GM23248 (cell line): ENCODE data around the gene OLFM3. TPM values are rescaled to one million over a fixed set of nuclear protein-coding genes. Genes with fewer than 3 reads are reported as not detected.

ENCODE experiments used
- DNase-seq: peaks from one replicate; pipeline ENCODE4 v3.0.0-alpha.2; 2015
- H2AFZ ChIP-seq: fragments of 200-600 bp; sonication (generic); 2 replicates; pipeline ENCODE4 v1.6.1; 2016; ENCODE audit warnings: antibody characterized with exemption
- H3F3A ChIP-seq: fragments of 200-600 bp; sonication (generic); 2 replicates; pipeline ENCODE4 v1.6.1; 2016; ENCODE audit warnings: mild to moderate bottlenecking, antibody characterized with exemption, mixed run types; ENCODE audit not compliant: insufficient read depth
- H3K27ac ChIP-seq: fragments of 200-600 bp; sonication (generic); 2 replicates; pipeline ENCODE4 v1.5.1; 2016; ENCODE audit warnings: mild to moderate bottlenecking
- H3K27me3 ChIP-seq: fragments of 200-600 bp; sonication (generic); replicated peaks from 2 replicates; pipeline ENCODE4 v1.6.1; 2016; ENCODE audit warnings: mild to moderate bottlenecking; ENCODE audit not compliant: insufficient read depth
- H3K36me3 ChIP-seq: fragments of 200-600 bp; sonication (generic); 2 replicates; pipeline ENCODE4 v1.6.1; 2016; ENCODE audit warnings: low read depth, mild to moderate bottlenecking
- H3K4me1 ChIP-seq: fragments of 200-600 bp; sonication (generic); 2 replicates; pipeline ENCODE4 v1.6.1; 2016; ENCODE audit warnings: mild to moderate bottlenecking; ENCODE audit not compliant: insufficient read depth
- H3K4me2 ChIP-seq: fragments of 200-600 bp; sonication (generic); one replicate; pipeline ENCODE4 v1.6.1; 2016; ENCODE audit warnings: mild to moderate bottlenecking; ENCODE audit not compliant: unreplicated experiment
- H3K4me3 ChIP-seq: fragments of 200-600 bp; sonication (generic); 2 replicates; pipeline ENCODE4 v1.5.1; 2016; ENCODE audit warnings: mild to moderate bottlenecking
- H3K79me2 ChIP-seq: fragments of 200-600 bp; sonication (generic); 2 replicates; pipeline ENCODE4 v1.6.1; 2016; ENCODE audit warnings: mild to moderate bottlenecking; ENCODE audit not compliant: insufficient read depth
- H3K9ac ChIP-seq: fragments of 200-600 bp; sonication (generic); 2 replicates; pipeline ENCODE4 v1.6.1; 2016; ENCODE audit warnings: mild to moderate bottlenecking
- H3K9me2 ChIP-seq: fragments of 200-600 bp; sonication (generic); 2 replicates; pipeline ENCODE4 v1.6.1; 2016; ENCODE audit warnings: mixed run types, mild to moderate bottlenecking, moderate library complexity; ENCODE audit not compliant: insufficient read depth
- H3K9me3 ChIP-seq: fragments of 200-600 bp; sonication (generic); one replicate; pipeline ENCODE4 v1.6.1; 2017; ENCODE audit warnings: low read depth
- H4K20me1 ChIP-seq: fragments of 200-600 bp; sonication (generic); 2 replicates; pipeline ENCODE4 v1.6.0; 2016; ENCODE audit not compliant: insufficient read depth
- EZH2 ChIP-seq: fragments of 200-600 bp; sonication (generic); IDR thresholded peaks from 2 replicates; pipeline ENCODE4 v1.6.1; 2018; ENCODE audit warnings: antibody characterized with exemption, mild to moderate bottlenecking; ENCODE audit not compliant: insufficient read depth, poor library complexity, severe bottlenecking
- EZH2phosphoT487 ChIP-seq: fragments of 200-600 bp; sonication (generic); IDR thresholded peaks from 2 replicates; pipeline ENCODE4 v1.6.1; 2018; ENCODE audit warnings: antibody characterized with exemption, moderate library complexity, mild to moderate bottlenecking, low read depth; ENCODE audit not compliant: insufficient read depth
- WGBS, 2 experiments: methylation state at CpG; one replicate each; pipeline ENCODE4 v1.1.6; 2015 to 2017; ENCODE audit warnings: low lambda C conversion rate in 2 of 2, low coverage in 1 of 2; ENCODE audit errors: missing lambda C conversion rate in 2 of 2; 5-methylcytosine and 5-hydroxymethylcytosine counted together
- in situ Hi-C: fragments of 300-500 bp; cut with MboI; formaldehyde crosslinking; loops from 2 replicates; pipeline ENCODE4 v1.15.0; 2020
- polyA plus RNA-seq: library from polyadenylated mRNA; unstranded; fragments of >200 nt; fragmentation: Nextera tagmentation; extraction: Ambion mirVana; gene quantifications from 2 replicates; pipeline ENCODE4 v1.2.1, GENCODE V29; 2016
- total RNA-seq: library from RNA; depleted of rRNA; stranded (reverse); fragments of >200 nt; shearing (Covaris generic); gene quantifications from 2 replicates; pipeline ENCODE4 v1.2.3, GENCODE V29; 2014; rRNA removed

Gene OLFM3
- total RNA-seq = not detected in 2 replicates
- not detected in 2 replicates for polyA plus RNA-seq

- WGBS, 2 experiments = 3 to 5% methylated on average over 24 of the region's 24 CpGs
- Histone ChIP-seq H2AFZ (no peak within 1 kb of the TSS), H3K36me3 (no peaks in the 10 kb centered on the region), H3K27ac (no peak within 1 kb of the TSS), H3K4me2 (no peak within 1 kb of the TSS), H3K9me2 (no peaks in the 10 kb centered on the region), H3K4me3 (no peak within 1 kb of the TSS), H4K20me1 (no peaks in the 10 kb centered on the region), H3K79me2 (no peaks in the 10 kb centered on the region), H3K4me1 (no peaks in the 10 kb centered on the region), H3K27me3 (no peaks in the 10 kb centered on the region), H3K9ac (no peak within 1 kb of the TSS), H3K9me3 (no peaks in the 10 kb centered on the region), H3F3A (no peaks in the 10 kb centered on the region)
- DNase-seq = peak; percentile 21
- in situ Hi-C loops = no loop called here
- TF ChIP-seq EZH2 (no peak), EZH2phosphoT487 (no peak)
Observed at GRCh38 chr1:101996825-101997465, at the start of gene OLFM3. OLFM3 (minus strand) TSS chr1:101996926.

- no peaks in the 10 kb centered on the region for H3K9me2 ChIP-seq
- no peaks in the 10 kb centered on the region for H3K79me2 ChIP-seq
- no peaks in the 10 kb centered on the region for H3K9me3 ChIP-seq
- 39 to 40% methylated on average over 2 of the region's 2 CpGs for WGBS, 2 experiments
- H3F3A ChIP-seq = no peaks in the 10 kb centered on the region
- H3K9ac ChIP-seq = no peak overlapping the region
- H3K4me1 ChIP-seq = no peaks in the 10 kb centered on the region
- no peaks in the 10 kb centered on the region for H4K20me1 ChIP-seq
- H3K36me3 ChIP-seq = no peaks in the 10 kb centered on the region
- no peak for DNase-seq
- H3K4me2 ChIP-seq = no peak overlapping the region
- no peaks in the 10 kb centered on the region for H3K27me3 ChIP-seq
- TF ChIP-seq EZH2 (no peak), EZH2phosphoT487 (no peak)
- no peak overlapping the region for H2AFZ ChIP-seq
- no peak overlapping the region for H3K4me3 ChIP-seq
- in situ Hi-C loops = no loop called here
- H3K27ac ChIP-seq = no peak overlapping the region
Observed at GRCh38 chr1:102045752-102046151, 49.0 kb upstream of the OLFM3 start.

GRCh38 chr1:102032534-102032933, 35.8 kb upstream of the OLFM3 start:
- in situ Hi-C loops = no loop called here
- no peak for TF ChIP-seq EZH2
- no peak for TF ChIP-seq EZH2phosphoT487
- Histone ChIP-seq H2AFZ (no peak overlapping the region), H3K4me1 (no peaks in the 10 kb centered on the region), H3K27ac (no peak overlapping the region), H3K9me3 (no peaks in the 10 kb centered on the region), H3K9ac (no peak overlapping the region), H3K36me3 (no peaks in the 10 kb centered on the region), H3K9me2 (no peaks in the 10 kb centered on the region), H3K4me2 (no peak overlapping the region), H3K27me3 (no peaks in the 10 kb centered on the region), H3K4me3 (no peak overlapping the region), H3F3A (no peaks in the 10 kb centered on the region), H4K20me1 (no peaks in the 10 kb centered on the region), H3K79me2 (no peaks in the 10 kb centered on the region)
- 8 to 13% methylated on average over 7 of the region's 7 CpGs for WGBS, 2 experiments
- no peak for DNase-seq

GRCh38 chr1:102019530-102019929, 22.8 kb upstream of the OLFM3 start:
- Histone ChIP-seq H3K27me3 (no peaks in the 10 kb centered on the region), H4K20me1 (no peaks in the 10 kb centered on the region), H2AFZ (no peak overlapping the region), H3K4me1 (no peaks in the 10 kb centered on the region), H3K9me3 (no peaks in the 10 kb centered on the region), H3K9ac (no peak overlapping the region), H3K79me2 (no peaks in the 10 kb centered on the region), H3K4me2 (no peak overlapping the region), H3K36me3 (no peaks in the 10 kb centered on the region), H3K9me2 (no peaks in the 10 kb centered on the region), H3F3A (no peaks in the 10 kb centered on the region), H3K4me3 (no peak overlapping the region), H3K27ac (no peak overlapping the region)
- in situ Hi-C loops = no loop called here
- DNase-seq = no peak
- no peak for TF ChIP-seq EZH2
- TF ChIP-seq EZH2phosphoT487 = no peak
